GM18861 (cell line): Measurements from ENCODE around the gene AKT1.
A peak's percentile ranks its signal among the peaks of the same experiment; 100 is the strongest.
"Not testable (repeated sequence)": the region's sequence is repeated elsewhere in the genome, so short reads cannot be mapped to it uniquely, and the experiment has no call there.

Source experiments
- ATAC-seq: cut with Tn5 transposase; IDR thresholded peaks from one replicate; pipeline ENCODE4 v1.9.1; 2021; ENCODE audit not compliant: unreplicated experiment

AKT1 gene

GRCh38 chr14:104755621-104756020 lies 39.9 kb downstream of the AKT1 start:
- ATAC-seq, result no peak

GRCh38 chr14:104754213-104754851 lies 41.2 kb downstream of the AKT1 start:
- no peak for ATAC-seq

- ATAC-seq, result no peak
Observed at GRCh38 chr14:104753528-104754212, 41.9 kb downstream of the AKT1 start.

- peak; percentile 81 for ATAC-seq
Observed at GRCh38 chr14:104752735-104753527, 42.6 kb downstream of the AKT1 start, which contains the start of gene SIVA1. Gene SIVA1, plus strand, starts transcription at chr14:104753147. Its CDS starts 55 bp downstream, at chr14:104753202.

- ATAC-seq, result no peak
Observed at GRCh38 chr14:104752423-104752734, 43.2 kb downstream of the AKT1 start.

GRCh38 chr14:104751539-104752422 lies 43.8 kb downstream of the AKT1 start:
- no peak for ATAC-seq

GRCh38 chr14:104750753-104751057 lies 44.8 kb downstream of the AKT1 start:
- not testable (repeated sequence) for ATAC-seq

- no peak for ATAC-seq
Observed at GRCh38 chr14:104750056-104750752, 45.3 kb downstream of the AKT1 start.

- no peak for ATAC-seq
Observed at GRCh38 chr14:104749111-104749649, 46.4 kb downstream of the AKT1 start.

- ATAC-seq, result no peak
Observed at GRCh38 chr14:104747876-104748275, 47.7 kb downstream of the AKT1 start.

GRCh38 chr14:104746934-104747481 lies 48.5 kb downstream of the AKT1 start:
- ATAC-seq, result no peak

- no peak for ATAC-seq
Observed at GRCh38 chr14:104746071-104746545, 49.4 kb downstream of the AKT1 start.

GRCh38 chr14:104745431-104745830 lies 50.1 kb downstream of the AKT1 start:
- no peak for ATAC-seq

- no peak for ATAC-seq
Observed at GRCh38 chr14:104744484-104744883, 51.1 kb downstream of the AKT1 start.

- ATAC-seq, result no peak
Observed at GRCh38 chr14:104743461-104744380, 51.8 kb downstream of the AKT1 start.

GRCh38 chr14:104742586-104743455 lies 52.7 kb downstream of the AKT1 start:
- no peak for ATAC-seq

GRCh38 chr14:104741803-104742251 lies 53.7 kb downstream of the AKT1 start:
- no peak for ATAC-seq
